ENCODE measurements around the gene PPP6R2. TPM values are rescaled to one million over a fixed set of nuclear protein-coding genes. Genes with fewer than 3 reads are reported as not detected.

PPP6R2 gene
- total and polyA plus RNA-seq, 9 of the 15 experiments (the other 6 are each of a cell fraction or from before 2014, with no cell fraction given) = 0.32 to 39.8 (median 21.4) TPM

- in situ Hi-C loops (cut with MboI) (no loop called here), intact Hi-C loops (cut with micrococcal nuclease) (no loop called here)
- POLR2A ChIA-PET = interaction anchor here (0.7 kb wide), 1 partner anchor 22 kb away, joined by 3 read pairs; no protein-coding TSS in a partner anchor
- no peak for ATAC-seq
- no peak overlapping the region for H3K4me3 ChIP-seq
- H3K36me3 ChIP-seq (ENCODE audit: control insufficient read depth, insufficient read depth, low read length) = peaks cover 33% of the 10 kb centered on the region
- H3K9me3 ChIP-seq (replicated peaks; ENCODE audit: control insufficient read depth, insufficient read depth, low read depth, low read length) = no peaks in the 10 kb centered on the region
- no peaks in the 10 kb centered on the region; a peak in 1 of 5 replicates for H3K4me1 ChIP-seq (replicated peaks in 1 of 2; ENCODE audit: control insufficient read depth in 2 of 2, insufficient read depth in 2 of 2, low read length in 2 of 2)
- H4K20me1 ChIP-seq (replicated peaks; ENCODE audit: control insufficient read depth, insufficient read depth, low read length) = no peaks in the 10 kb centered on the region
- BruUV-seq (replicated peaks) = no TSS peak
- no peak for DNase-seq (ENCODE audit: extremely low read depth in 1 of 4, low spot score in 3 of 4)
- no peak overlapping the region for H3K27ac ChIP-seq (ENCODE audit: extremely low read depth, low read depth, low read length)
- no peaks in the 10 kb centered on the region for H3K79me2 ChIP-seq (ENCODE audit: control insufficient read depth, insufficient read depth, low read length)
- H3K9ac ChIP-seq (ENCODE audit: insufficient read depth in 1 of 2, low read depth in 2 of 2, low read length in 2 of 2) = no peak overlapping the region; a peak in 1 of 4 replicates
- H2AFZ ChIP-seq (ENCODE audit: low read depth, low read length) = no peak overlapping the region
- H3K9me1 ChIP-seq (ENCODE audit: control insufficient read depth, insufficient read depth, low read length) = no peaks in the 10 kb centered on the region
- CTCF ChIA-PET (ENCODE audit: low intra/inter-chr PET ratio) = no interaction called here
- no peak overlapping the region for H3K4me2 ChIP-seq (ENCODE audit: insufficient read depth, low read length)
- 97% methylated on average over 11 of the region's 13 CpGs for WGBS (ENCODE audit: insufficient coverage, low coverage, missing lambda C conversion rate)
- no peaks in the 10 kb centered on the region for H3K27me3 ChIP-seq (ENCODE audit: control insufficient read depth in 2 of 2, insufficient read depth in 2 of 2, low read length in 2 of 2)
- no peak for FAIRE-seq
- TF ChIP-seq HNRNPH1 (optimal IDR thresholded peaks at IDR 0.05; ENCODE audit: low read depth, low read length) (no peak), RBBP5 (IDR thresholded peaks at IDR 0.05; ENCODE audit: borderline replicate concordance, insufficient read depth, low read length, poor library complexity, severe bottlenecking) (no peak), SLC30A9 (CRISPR knock-in tag; IDR thresholded peaks at IDR 0.05) (no peak), FOXO4 (CRISPR knock-in tag; IDR thresholded peaks at IDR 0.05) (no peak), ZNF347 (CRISPR knock-in tag; IDR thresholded peaks at IDR 0.05; ENCODE audit: low read depth) (no peak), KLF10 (CRISPR knock-in tag; IDR thresholded peaks at IDR 0.05) (no peak), GTF3C2 (IDR thresholded peaks at IDR 0.05; ENCODE audit: borderline replicate concordance, extremely low read depth, insufficient read length) (no peak), SFPQ (IDR thresholded peaks at IDR 0.05; ENCODE audit: low read depth, low read length) (no peak), DNMT1 (IDR thresholded peaks at IDR 0.05) (no peak), CHD4 (IDR thresholded peaks at IDR 0.05; ENCODE audit: insufficient read depth, insufficient replicate concordance, low read depth, low read length, poor library complexity, severe bottlenecking) (no peak), THAP12 (CRISPR knock-in tag; IDR thresholded peaks at IDR 0.05) (no peak), OTX1 (CRISPR knock-in tag; IDR thresholded peaks at IDR 0.05) (no peak)
These were observed 65.2 kb downstream of the PPP6R2 start for GRCh38 chr22:50408311-50408710.
